ENCODE measurements around the gene MARCHF10. TPM values are rescaled to one million over a fixed set of nuclear protein-coding genes. Genes with fewer than 3 reads are reported as not detected.

MARCHF10 gene
- polyA plus RNA-seq, 3 donors = not detected

GRCh38 chr17:62662855-62663254 lies 145.3 kb downstream of the MARCHF10 start:
- H3K79me2 ChIP-seq (ENCODE audit: insufficient read depth, low read length) = no peaks in the 10 kb centered on the region
- H3K36me3 ChIP-seq (replicated peaks in 1 of 2; ENCODE audit: control insufficient read depth in 1 of 2, insufficient read depth in 2 of 2, low read length in 2 of 2) = no peaks in the 10 kb centered on the region
- Mint-ChIP-seq H3K9me3 (peaks cover 6 to 14% (median 8%) of the 10 kb centered on the region in 7 donors), H3K36me3 (no peaks in the 10 kb centered on the region), H3K27me3 (ENCODE audit: low read depth in 3 of 3) (peaks cover 2 to 3% (median 2%) of the 10 kb centered on the region in 3 donors), H3K27ac (no peak overlapping the region), H3K4me3 (no peak overlapping the region), H3K4me1 (peaks cover 8% of the 10 kb centered on the region)
- H4K20me1 ChIP-seq (ENCODE audit: insufficient read depth, low read length) = no peaks in the 10 kb centered on the region
- H3K4me3 ChIP-seq (replicated peaks in 1 of 3; ENCODE audit: low read depth in 2 of 3, low read length in 3 of 3) = no peak overlapping the region
- intact Hi-C loops (cut with micrococcal nuclease) = no loop called here
- no CpG with 5 or more reads among the region's 6 CpGs for WGBS (ENCODE audit: insufficient coverage)
- H3K9ac ChIP-seq (ENCODE audit: insufficient read depth, low read length, poor library complexity, severe bottlenecking) = no peak overlapping the region
- H2AFZ ChIP-seq (ENCODE audit: insufficient read depth, low read depth, low read length, poor library complexity, severe bottlenecking) = no peak overlapping the region
- H3K4me2 ChIP-seq (replicated peaks; ENCODE audit: extremely low read depth, low read length, poor library complexity, severe bottlenecking) = no peak overlapping the region
- H3K27ac ChIP-seq (ENCODE audit: low read depth in 1 of 2, low read length in 2 of 2) = no peak overlapping the region
- H3K9me3 ChIP-seq (replicated peaks in 1 of 2; ENCODE audit: control insufficient read depth in 1 of 2, insufficient read depth in 1 of 2, low read length in 2 of 2) = no peaks in the 10 kb centered on the region
- H3K27me3 ChIP-seq (ENCODE audit: control insufficient read depth in 2 of 2, insufficient read depth in 2 of 2, low read length in 2 of 2) = no peaks in the 10 kb centered on the region
- H3K4me1 ChIP-seq (ENCODE audit: control insufficient read depth in 1 of 2, insufficient read depth in 2 of 2, low read length in 2 of 2) = no peaks in the 10 kb centered on the region
- DNase-seq = no peak
- no peak for TF ChIP-seq CTCF (IDR thresholded peaks at IDR 0.05)

- no peak overlapping the region for H3K9ac ChIP-seq (ENCODE audit: insufficient read depth, low read length, poor library complexity, severe bottlenecking)
- H3K36me3 ChIP-seq (replicated peaks in 1 of 2; ENCODE audit: control insufficient read depth in 1 of 2, insufficient read depth in 2 of 2, low read length in 2 of 2) = no peaks in the 10 kb centered on the region
- no peak overlapping the region for H3K4me3 ChIP-seq (replicated peaks in 1 of 3; ENCODE audit: low read depth in 2 of 3, low read length in 3 of 3)
- no peak overlapping the region for H3K27ac ChIP-seq (ENCODE audit: low read depth in 1 of 2, low read length in 2 of 2)
- DNase-seq = no peak
- no peak overlapping the region for H3K4me2 ChIP-seq (replicated peaks; ENCODE audit: extremely low read depth, low read length, poor library complexity, severe bottlenecking)
- H3K4me1 ChIP-seq (ENCODE audit: control insufficient read depth in 1 of 2, insufficient read depth in 2 of 2, low read length in 2 of 2) = no peaks in the 10 kb centered on the region
- Mint-ChIP-seq H3K27me3 (ENCODE audit: low read depth in 3 of 3) (peaks cover 2 to 3% (median 2%) of the 10 kb centered on the region in 3 donors), H3K4me1 (peaks cover 8% of the 10 kb centered on the region), H3K36me3 (no peaks in the 10 kb centered on the region), H3K9me3 (peaks cover 6 to 14% (median 9%) of the 10 kb centered on the region in 7 donors), H3K4me3 (no peak overlapping the region), H3K27ac (no peak overlapping the region)
- H3K79me2 ChIP-seq (ENCODE audit: insufficient read depth, low read length) = no peaks in the 10 kb centered on the region
- no peaks in the 10 kb centered on the region for H4K20me1 ChIP-seq (ENCODE audit: insufficient read depth, low read length)
- intact Hi-C loops (cut with micrococcal nuclease) = no loop called here
- no peak overlapping the region for H2AFZ ChIP-seq (ENCODE audit: insufficient read depth, low read depth, low read length, poor library complexity, severe bottlenecking)
- no peak for TF ChIP-seq CTCF (IDR thresholded peaks at IDR 0.05)
- no CpG with 5 or more reads among the region's 1 CpG for WGBS (ENCODE audit: insufficient coverage)
- no peaks in the 10 kb centered on the region for H3K9me3 ChIP-seq (replicated peaks in 1 of 2; ENCODE audit: control insufficient read depth in 1 of 2, insufficient read depth in 1 of 2, low read length in 2 of 2)
- H3K27me3 ChIP-seq (ENCODE audit: control insufficient read depth in 2 of 2, insufficient read depth in 2 of 2, low read length in 2 of 2) = no peaks in the 10 kb centered on the region
Measured at GRCh38 chr17:62661337-62661736, 146.8 kb downstream of the MARCHF10 start.

Measured in CD14-positive monocyte (primary cell).